PC-9 (cell line): Measurements from ENCODE around the gene CEACAM21.

ENCODE experiments used
- CTCF ChIP-seq: fragments of 200-600 bp; sonication (generic); conservative IDR thresholded peaks from 2 replicates; pipeline ENCODE4 v1.6.1; 2017; ENCODE audit warnings: mixed run types, antibody characterized with exemption, mild to moderate bottlenecking, moderate library complexity
- EZH2 ChIP-seq: fragments of 200-600 bp; sonication (generic); IDR thresholded peaks from 2 replicates; pipeline ENCODE4 v1.8.0; 2017; ENCODE audit warnings: antibody characterized with exemption, low read depth

DNA sequence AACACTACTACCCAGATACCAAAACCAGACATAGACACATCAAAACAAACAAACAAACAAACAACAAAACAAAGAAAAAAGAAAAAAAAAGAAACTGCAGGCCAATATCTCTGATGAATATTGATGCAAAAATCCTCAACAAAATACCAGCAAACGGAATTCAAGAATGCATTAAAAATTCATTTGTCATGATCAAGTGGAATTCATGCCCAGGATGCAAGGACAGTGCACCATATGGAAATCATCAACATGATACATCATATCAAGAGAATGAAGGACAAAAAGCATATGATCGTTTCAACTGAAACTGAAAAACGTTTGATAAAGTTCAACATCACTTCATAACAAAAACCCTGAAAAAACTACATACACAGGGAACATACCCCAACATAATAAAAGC, 48.9 kb upstream of the CEACAM21 start:
- TF ChIP-seq EZH2, result no peak
- TF ChIP-seq CTCF, result no peak
